Type B pancreatic cell (in vitro differentiated cells): Measurements from ENCODE around the gene ERRFI1. TPM values are rescaled to one million over a fixed set of nuclear protein-coding genes. Genes with fewer than 3 reads are reported as not detected.

ENCODE experiments used
- DNase-seq: peaks from one replicate; pipeline ENCODE4 v3.0.0; 2021; ENCODE audit warnings: mixed read lengths; ENCODE audit not compliant: unreplicated experiment; ENCODE audit errors: extremely low spot score
- H3K27ac Mint-ChIP-seq: 2 replicates; pipeline ENCODE4 v1.8.0; 2021; ENCODE audit warnings: mild to moderate bottlenecking, mixed read lengths
- H3K27me3 Mint-ChIP-seq: 2 replicates; pipeline ENCODE4 v1.8.0; 2021; ENCODE audit warnings: mixed read lengths
- H3K36me3 Mint-ChIP-seq: 2 replicates; pipeline ENCODE4 v1.8.0; 2021; ENCODE audit warnings: mixed read lengths
- H3K4me1 Mint-ChIP-seq: one replicate; pipeline ENCODE4 v1.8.0; 2021; ENCODE audit warnings: mixed read lengths; ENCODE audit not compliant: unreplicated experiment
- H3K4me3 Mint-ChIP-seq: 2 replicates; pipeline ENCODE4 v1.8.0; 2021; ENCODE audit warnings: mild to moderate bottlenecking, mixed read lengths
- H3K9me3 Mint-ChIP-seq: 2 replicates; pipeline ENCODE4 v1.8.0; 2021; ENCODE audit warnings: mixed read lengths
- total RNA-seq: library from RNA; stranded (reverse); gene quantifications from 2 replicates; pipeline ENCODE4 v1.2.1, GENCODE V29; 2021; ENCODE audit warnings: low replicate concordance
- TF ChIP-seq, protein P1 (sequence below): fragments of 200-600 bp; sonication (generic); conservative IDR thresholded peaks from 2 replicates; pipeline ENCODE4 v1.5.0; 2021; ENCODE audit warnings: antibody characterized with exemption, mild to moderate bottlenecking

The ERRFI1 gene
- total RNA-seq, 1 donor from 2014 or later, result 83.3 TPM

DNA sequence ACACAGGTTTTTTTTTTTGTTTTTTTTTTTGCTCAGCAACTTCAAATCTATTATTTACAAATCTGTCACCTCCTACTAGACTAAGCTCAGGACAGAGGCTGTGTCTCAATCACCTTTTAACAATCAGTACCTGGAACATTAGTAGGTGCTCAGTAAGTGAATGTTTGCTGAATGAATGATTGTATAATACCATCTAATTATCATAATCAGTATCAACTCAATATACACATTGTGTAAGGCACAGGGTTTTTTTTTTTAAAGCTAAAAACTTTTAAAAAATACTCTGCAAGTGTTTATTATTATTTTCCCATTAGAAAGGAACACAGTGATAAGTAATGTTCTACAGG, 9.2 kb downstream of the ERRFI1 start:
- no peaks in the 10 kb centered on the region for H3K27me3 Mint-ChIP-seq
- peaks cover 70% of the 10 kb centered on the region for H3K4me1 Mint-ChIP-seq
- TF ChIP-seq, protein P1, sequence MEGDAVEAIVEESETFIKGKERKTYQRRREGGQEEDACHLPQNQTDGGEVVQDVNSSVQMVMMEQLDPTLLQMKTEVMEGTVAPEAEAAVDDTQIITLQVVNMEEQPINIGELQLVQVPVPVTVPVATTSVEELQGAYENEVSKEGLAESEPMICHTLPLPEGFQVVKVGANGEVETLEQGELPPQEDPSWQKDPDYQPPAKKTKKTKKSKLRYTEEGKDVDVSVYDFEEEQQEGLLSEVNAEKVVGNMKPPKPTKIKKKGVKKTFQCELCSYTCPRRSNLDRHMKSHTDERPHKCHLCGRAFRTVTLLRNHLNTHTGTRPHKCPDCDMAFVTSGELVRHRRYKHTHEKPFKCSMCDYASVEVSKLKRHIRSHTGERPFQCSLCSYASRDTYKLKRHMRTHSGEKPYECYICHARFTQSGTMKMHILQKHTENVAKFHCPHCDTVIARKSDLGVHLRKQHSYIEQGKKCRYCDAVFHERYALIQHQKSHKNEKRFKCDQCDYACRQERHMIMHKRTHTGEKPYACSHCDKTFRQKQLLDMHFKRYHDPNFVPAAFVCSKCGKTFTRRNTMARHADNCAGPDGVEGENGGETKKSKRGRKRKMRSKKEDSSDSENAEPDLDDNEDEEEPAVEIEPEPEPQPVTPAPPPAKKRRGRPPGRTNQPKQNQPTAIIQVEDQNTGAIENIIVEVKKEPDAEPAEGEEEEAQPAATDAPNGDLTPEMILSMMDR, result no peak
- peak overlapping the region; percentile 71 for H3K4me3 Mint-ChIP-seq
- peak overlapping the region; percentile 93 for H3K27ac Mint-ChIP-seq
- DNase-seq, result no peak
- peaks cover 20% of the 10 kb centered on the region for H3K36me3 Mint-ChIP-seq
- no peaks in the 10 kb centered on the region for H3K9me3 Mint-ChIP-seq

DNA sequence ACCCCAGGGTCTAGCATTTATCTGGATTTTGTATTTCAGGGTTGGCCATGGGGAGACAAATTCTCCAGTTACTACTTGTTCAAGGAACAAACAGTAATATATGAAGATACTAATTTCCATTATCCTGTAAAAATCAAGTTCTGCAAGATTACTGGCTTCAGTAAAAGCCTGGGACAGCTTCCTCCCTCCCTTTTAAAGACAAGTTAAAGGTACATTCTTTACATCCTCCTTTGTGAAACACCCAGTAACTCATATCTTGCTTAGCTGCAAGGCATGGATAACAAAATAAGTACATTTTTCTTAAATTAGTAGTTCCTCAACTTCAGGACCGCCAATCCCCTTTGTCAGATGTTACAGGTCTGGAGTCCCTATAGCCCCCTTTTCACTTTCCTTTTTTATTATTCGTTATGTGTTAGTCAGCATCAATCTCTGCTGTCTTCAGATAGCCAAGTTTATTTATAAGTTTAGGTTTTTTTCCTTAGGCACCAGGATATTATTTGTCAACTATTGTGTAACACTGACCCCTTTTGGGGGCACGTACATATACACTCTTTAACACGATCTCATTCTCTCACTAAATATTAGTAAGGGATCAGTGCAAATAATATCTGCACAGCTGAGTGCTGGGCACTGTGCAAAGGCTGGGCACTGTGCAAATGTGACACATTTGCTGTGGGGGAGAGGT, 9.8 kb downstream of the ERRFI1 start:
- H3K36me3 Mint-ChIP-seq, result peaks cover 21% of the 10 kb centered on the region
- no peak for DNase-seq
- no peaks in the 10 kb centered on the region for H3K27me3 Mint-ChIP-seq
- peak overlapping the region; percentile 71 for H3K4me3 Mint-ChIP-seq
- TF ChIP-seq, protein P1, result peak; percentile 40
- peak overlapping the region; percentile 93 for H3K27ac Mint-ChIP-seq
- no peaks in the 10 kb centered on the region for H3K9me3 Mint-ChIP-seq
- peaks cover 67% of the 10 kb centered on the region for H3K4me1 Mint-ChIP-seq

DNA sequence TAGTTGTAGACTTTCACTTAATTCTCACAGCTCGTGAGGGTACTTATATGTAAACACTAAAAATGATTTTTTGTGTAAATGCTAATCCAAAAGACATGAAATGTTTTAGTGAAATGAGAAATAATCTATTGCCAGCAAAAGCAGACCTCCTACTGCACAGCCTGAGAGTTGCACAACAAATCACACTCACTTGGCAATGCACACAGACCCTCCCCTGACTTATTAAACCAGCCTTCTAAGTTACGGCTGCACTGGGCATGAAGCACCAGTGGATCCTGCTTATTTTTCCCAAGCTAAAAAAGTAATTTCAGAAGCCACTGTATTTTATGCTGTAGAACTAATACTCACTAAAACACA, 10.3 kb downstream of the ERRFI1 start:
- H3K4me1 Mint-ChIP-seq, result peaks cover 62% of the 10 kb centered on the region
- H3K27ac Mint-ChIP-seq, result peak overlapping the region; percentile 93
- DNase-seq, result no peak
- TF ChIP-seq, protein P1, result no peak
- peaks cover 21% of the 10 kb centered on the region for H3K36me3 Mint-ChIP-seq
- peak overlapping the region; percentile 69 for H3K4me3 Mint-ChIP-seq
- no peaks in the 10 kb centered on the region for H3K27me3 Mint-ChIP-seq
- H3K9me3 Mint-ChIP-seq, result no peaks in the 10 kb centered on the region

DNA sequence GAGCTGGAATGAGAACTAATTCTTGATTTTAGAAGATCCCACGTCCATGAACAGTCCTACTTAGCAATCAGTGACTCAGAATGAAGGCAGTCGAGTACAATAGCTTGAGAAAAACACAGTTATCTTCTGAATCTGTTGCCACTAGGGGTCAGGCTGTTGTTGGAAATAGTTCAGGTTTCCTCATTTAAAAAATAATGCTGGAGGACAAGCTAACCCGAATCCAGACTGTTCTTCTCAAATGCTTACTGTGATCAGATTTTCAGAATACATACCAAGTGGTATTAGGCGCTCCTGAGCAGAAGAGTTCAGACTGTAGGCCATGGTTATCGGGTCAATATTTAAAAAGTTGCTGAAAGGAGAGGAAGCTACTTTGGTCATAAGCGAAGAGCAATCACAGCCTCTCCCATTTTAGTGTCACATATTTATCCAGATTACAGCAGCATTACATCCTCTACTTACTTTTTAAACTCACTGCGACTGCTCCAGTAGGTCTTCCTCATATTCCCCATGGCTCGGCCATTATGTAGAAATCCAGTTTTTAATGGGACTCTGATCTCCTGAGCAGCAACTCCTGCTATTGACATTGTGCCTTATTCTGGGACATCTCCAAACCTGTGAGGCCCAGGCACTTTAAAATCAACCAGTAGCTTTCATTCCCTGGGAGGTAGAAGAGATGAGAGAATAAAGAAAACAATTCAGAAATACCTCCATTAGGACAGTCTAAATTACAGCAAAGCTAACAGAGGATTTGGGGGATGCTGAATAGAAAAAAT, 10.9 kb downstream of the ERRFI1 start:
- TF ChIP-seq, protein P1, result peak; percentile 85
- Mint-ChIP-seq H3K36me3 (peaks cover 25% of the 10 kb centered on the region), H3K9me3 (no peaks in the 10 kb centered on the region), H3K27ac (peak overlapping the region; percentile 93), H3K27me3 (no peaks in the 10 kb centered on the region), H3K4me3 (peak overlapping the region; percentile 45), H3K4me1 (peaks cover 60% of the 10 kb centered on the region)
- no peak for DNase-seq

DNA sequence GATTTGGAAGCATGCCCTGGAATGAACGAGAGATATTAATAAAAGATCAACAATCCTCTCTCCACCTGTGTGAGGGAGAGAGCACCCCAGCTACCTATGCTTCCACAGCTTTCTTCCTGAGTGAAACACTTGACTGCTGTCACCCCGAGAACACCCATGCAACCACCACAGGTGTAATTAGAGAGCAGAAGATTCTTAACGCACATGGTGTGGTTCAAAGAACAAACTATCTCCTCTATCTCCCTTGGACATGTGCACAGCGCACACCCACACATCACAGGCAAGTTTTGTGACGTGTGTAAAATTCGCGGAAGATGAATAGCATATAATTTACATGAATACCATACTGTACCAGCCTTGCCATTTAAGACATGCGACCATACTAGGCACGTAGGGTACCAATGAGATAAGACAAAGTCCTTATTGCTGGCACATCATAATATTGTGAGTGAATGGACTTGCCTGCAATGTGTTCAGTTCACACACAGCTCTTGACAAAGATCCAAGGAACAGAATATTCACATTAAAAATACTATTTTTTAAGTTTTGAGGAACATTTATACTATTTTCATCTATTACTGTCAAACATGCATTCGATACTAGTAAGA, 11.6 kb downstream of the ERRFI1 start:
- no peak for DNase-seq
- H3K4me1 Mint-ChIP-seq, result peaks cover 54% of the 10 kb centered on the region
- H3K4me3 Mint-ChIP-seq, result no peak overlapping the region

More for the DNA sequence above, 11.6 kb downstream of the ERRFI1 start:
- TF ChIP-seq, protein P1, result no peak
- Mint-ChIP-seq H3K27me3 (no peaks in the 10 kb centered on the region), H3K27ac (peak overlapping the region; percentile 93), H3K9me3 (no peaks in the 10 kb centered on the region), H3K36me3 (peaks cover 30% of the 10 kb centered on the region)
